Prostate gland (tissue), 2 donors: ENCODE measurements around the gene CAPN14. TPM values are rescaled to one million over a fixed set of nuclear protein-coding genes. Genes with fewer than 3 reads are reported as not detected.

Experiments
- DNase-seq: peaks from one replicate; pipeline ENCODE4 v3.0.0-alpha.2; 2019; ENCODE audit warnings: low spot score
- H3K27ac ChIP-seq, 2 donors: fragments of 200-600 bp; sonication (generic); 2 replicates each; pipeline ENCODE4 v1.5.1; 2017 to 2019
- H3K27me3 ChIP-seq: fragments of 200-600 bp; sonication (generic); replicated peaks from 2 replicates; pipeline ENCODE4 v1.5.1; 2019; ENCODE audit not compliant: insufficient read depth
- H3K36me3 ChIP-seq, 2 donors: fragments of 200-600 bp; sonication (generic); 1 replicate in 1 of 2; 2 replicates in 1 of 2; pipeline versions ENCODE4 v1.5.1 to v1.8.1; 2017 to 2019
- H3K4me1 ChIP-seq: fragments of 200-600 bp; sonication (generic); replicated peaks from 2 replicates; pipeline ENCODE4 v1.5.1; 2019
- H3K4me3 ChIP-seq, 2 donors: fragments of 200-600 bp; sonication (generic); 2 replicates each; pipeline ENCODE4 v1.5.1; 2017 to 2019
- H3K9me3 ChIP-seq: fragments of 200-600 bp; sonication (generic); 2 replicates; pipeline ENCODE4 v1.5.1; 2017
- CTCF ChIP-seq, 4 experiments: fragments of 200-600 bp in 2 of 4; fragments of 450-650 bp in 2 of 4; sonication (generic) in 2 of 4; IDR thresholded peaks; 1 replicate in 3 of 4; 2 replicates in 1 of 4; pipeline ENCODE4 v1.5.1; 2016 to 2019; ENCODE audit warnings: antibody characterized with exemption in 4 of 4, mild to moderate bottlenecking in 2 of 4, moderate library complexity in 2 of 4
- POLR2A ChIP-seq: fragments of 450-650 bp; IDR thresholded peaks from one replicate; pipeline ENCODE4 v1.6.1; 2016; ENCODE audit warnings: antibody characterized with exemption, mild to moderate bottlenecking
- POLR2AphosphoS5 ChIP-seq: sonication (generic); formaldehyde crosslinking; IDR thresholded peaks from one replicate; pipeline ENCODE4 v1.6.1; 2017; ENCODE audit warnings: antibody characterized with exemption
- WGBS: methylation state at CpG from one replicate; pipeline ENCODE4 v1.1.5; 2018; 5-methylcytosine and 5-hydroxymethylcytosine counted together
- intact Hi-C: fragments of 100-400 bp; cut with DNase I; formaldehyde crosslinking; loops from one replicate; pipeline ENCODE4 v1.14.2; 2022
- total RNA-seq, 2 donors: library from RNA; depleted of rRNA; stranded (reverse); fragments of >200 nt; gene quantifications; one replicate each; pipeline ENCODE4 v1.1.0, GENCODE V29; 2016

Gene CAPN14
- total RNA-seq, 2 donors from 2014 or later = 0.27 to 0.80 TPM

GRCh38 chr2:31249009-31249690 is 31.8 kb upstream of the CAPN14 start:
- H3K4me1 ChIP-seq = no peaks in the 10 kb centered on the region
- intact Hi-C loops = no loop called here
- H3K27ac ChIP-seq = no peak overlapping the region
- TF ChIP-seq POLR2A = no peak
- TF ChIP-seq CTCF (IDR thresholded peaks at IDR 0.05) = no peak
- no peak for TF ChIP-seq POLR2AphosphoS5
- no peaks in the 10 kb centered on the region for H3K27me3 ChIP-seq
- no peaks in the 10 kb centered on the region for H3K36me3 ChIP-seq
- WGBS = 90% methylated on average over 15 of the region's 15 CpGs
- no peak for DNase-seq
- no peaks in the 10 kb centered on the region for H3K9me3 ChIP-seq
- no peak overlapping the region for H3K4me3 ChIP-seq

GRCh38 chr2:31248139-31248538 is 30.8 kb upstream of the CAPN14 start:
- 93% methylated on average over 3 of the region's 3 CpGs for WGBS
- no peaks in the 10 kb centered on the region for H3K27me3 ChIP-seq
- no peaks in the 10 kb centered on the region for H3K4me1 ChIP-seq
- H3K27ac ChIP-seq = no peak overlapping the region
- H3K4me3 ChIP-seq = no peak overlapping the region
- DNase-seq = no peak
- intact Hi-C loops = no loop called here
- no peaks in the 10 kb centered on the region for H3K36me3 ChIP-seq
- H3K9me3 ChIP-seq = no peaks in the 10 kb centered on the region
- TF ChIP-seq POLR2AphosphoS5 (no peak), POLR2A (no peak), CTCF (IDR thresholded peaks at IDR 0.05) (no peak)

GRCh38 chr2:31247711-31248110 is 30.4 kb upstream of the CAPN14 start:
- DNase-seq = no peak
- Histone ChIP-seq H3K4me1 (no peaks in the 10 kb centered on the region), H3K4me3 (no peak overlapping the region), H3K9me3 (no peaks in the 10 kb centered on the region), H3K27ac (no peak overlapping the region), H3K36me3 (no peaks in the 10 kb centered on the region), H3K27me3 (no peaks in the 10 kb centered on the region)
- TF ChIP-seq POLR2A = no peak
- no peak for TF ChIP-seq CTCF (IDR thresholded peaks at IDR 0.05)
- no peak for TF ChIP-seq POLR2AphosphoS5
- intact Hi-C loops = no loop called here
- WGBS = 80% methylated on average over 5 of the region's 5 CpGs

GRCh38 chr2:31246184-31246852 is 29.0 kb upstream of the CAPN14 start:
- intact Hi-C loops = no loop called here
- H3K4me3 ChIP-seq = no peak overlapping the region
- no peak for TF ChIP-seq POLR2AphosphoS5
- no peak for TF ChIP-seq POLR2A
- TF ChIP-seq CTCF (IDR thresholded peaks at IDR 0.05) = no peak
- no peaks in the 10 kb centered on the region for H3K4me1 ChIP-seq
- DNase-seq = no peak
- no peaks in the 10 kb centered on the region for H3K36me3 ChIP-seq
- no peak overlapping the region for H3K27ac ChIP-seq
- no peaks in the 10 kb centered on the region for H3K9me3 ChIP-seq
- H3K27me3 ChIP-seq = no peaks in the 10 kb centered on the region
- WGBS = 93% methylated on average over 3 of the region's 3 CpGs

GRCh38 chr2:31244101-31244500 is 26.8 kb upstream of the CAPN14 start:
- H3K36me3 ChIP-seq = no peaks in the 10 kb centered on the region
- TF ChIP-seq POLR2AphosphoS5 (no peak), POLR2A (no peak), CTCF (IDR thresholded peaks at IDR 0.05) (no peak)
- H3K27me3 ChIP-seq = no peaks in the 10 kb centered on the region
- H3K4me1 ChIP-seq = no peaks in the 10 kb centered on the region
- no peak overlapping the region for H3K4me3 ChIP-seq
- H3K9me3 ChIP-seq = no peaks in the 10 kb centered on the region
- DNase-seq = no peak
- WGBS = 95% methylated on average over 10 of the region's 10 CpGs
- intact Hi-C loops = no loop called here
- no peak overlapping the region for H3K27ac ChIP-seq
